HepG2 (cell line): ENCODE measurements around the gene TXNDC11. TPM values are rescaled to one million over a fixed set of nuclear protein-coding genes. Genes with fewer than 3 reads are reported as not detected.

Source experiments
- ATAC-seq: fragments of 200-7000 bp; cut with Tn5 transposase; 3 replicates; pipeline ENCODE4 v1.9.1; 2020; ENCODE audit warnings: mild to moderate bottlenecking, moderate library complexity
- Bru-seq: library from RNA; stranded (reverse); fragments of 400-500 nt; gene quantifications from one replicate; lab custom pipeline; 2021; lab: Mats Ljungman, UMichigan
- BruChase-seq, 2 experiments: library from RNA; stranded (reverse); fragments of 400-500 nt; gene quantifications; one replicate each; lab custom pipeline; 2021; lab: Mats Ljungman, UMichigan
- BruUV-seq: library from RNA; stranded (reverse); fragments of 400-500 nt; replicated peaks from 2 replicates; lab custom pipeline; 2021; lab: Mats Ljungman, UMichigan
- CTCF ChIA-PET: fragments of 300-600 bp; formaldehyde crosslinking; extraction: SDS; loops from one replicate; lab custom pipeline; 2021; ENCODE audit warnings: low total read pairs, inconsistent platforms, low intra/inter-chr PET ratio; lab: Yijun Ruan, JAX
- POLR2A ChIA-PET: fragments of 350-600 bp; sonication (Branson Sonifier 250); formaldehyde crosslinking; loops from one replicate; lab custom pipeline; 2020; ENCODE audit warnings: antibody characterized with exemption, inconsistent platforms; lab: Yijun Ruan, JAX
- DNase-seq: peaks from one replicate; pipeline ENCODE4 v3.0.0-alpha.2; 2015; ENCODE audit warnings: low spot score
- FAIRE-seq: peaks from 3 replicates; lab custom pipeline; 2011; peaks lifted over from hg19 to GRCh38; lab: Jason Lieb, UNC
- H2AFZ ChIP-seq: one replicate; pipeline ENCODE4 v1.6.1; 2011; ENCODE audit warnings: low read length, inconsistent platforms
- H3K27ac ChIP-seq: fragments of 300-600 bp; 3 replicates; pipeline ENCODE4 v1.8.0; 2011; ENCODE audit warnings: mixed run types, mild to moderate bottlenecking, mixed read lengths, low read length, inconsistent platforms; ENCODE audit not compliant: insufficient read depth; ENCODE audit errors: extremely low read length
- H3K27me3 ChIP-seq, 2 experiments: fragments of 200-600 bp in 1 of 2; 2 replicates in 1 of 2; 3 replicates in 1 of 2; pipeline versions ENCODE4 v1.6.0 to v1.8.0; 2011; ENCODE audit warnings: low read length in 2 of 2, mild to moderate bottlenecking in 2 of 2, moderate library complexity in 2 of 2, inconsistent platforms in 1 of 2; ENCODE audit not compliant: insufficient read depth in 2 of 2, control insufficient read depth in 1 of 2
- H3K36me3 ChIP-seq, 2 experiments: fragments of 200-600 bp in 1 of 2; replicated peaks in 1 of 2; 2 replicates in 1 of 2; 3 replicates in 1 of 2; pipeline versions ENCODE4 v1.5.1 to v1.8.0; 2011; ENCODE audit warnings: low read length in 2 of 2, inconsistent platforms in 1 of 2; ENCODE audit not compliant: insufficient read depth in 2 of 2, control insufficient read depth in 1 of 2
- H3K4me1 ChIP-seq: 2 replicates; pipeline ENCODE4 v1.5.1; 2012; ENCODE audit warnings: low read length, inconsistent platforms; ENCODE audit not compliant: insufficient read depth
- H3K4me2 ChIP-seq: 2 replicates; pipeline ENCODE4 v1.6.0; 2011; ENCODE audit warnings: low read depth, low read length, inconsistent platforms
- H3K4me3 ChIP-seq, 3 experiments: fragments of 200-600 bp in 1 of 3; sonication (generic), shearing (Covaris generic) in 1 of 3; replicated peaks in 1 of 3; 2 replicates each; pipeline ENCODE4 v1.5.1; 2011 to 2016; ENCODE audit warnings: low read length in 3 of 3, inconsistent platforms in 2 of 3, low read depth in 2 of 3, mild to moderate bottlenecking in 2 of 3, control low read depth in 1 of 3, mixed read lengths in 1 of 3; ENCODE audit not compliant: insufficient read depth in 1 of 3
- H3K79me2 ChIP-seq: one replicate; pipeline ENCODE4 v1.6.1; 2011; ENCODE audit warnings: low read length, inconsistent platforms; ENCODE audit not compliant: insufficient read depth
- H3K9ac ChIP-seq: 2 replicates; pipeline ENCODE4 v1.6.0; 2011; ENCODE audit warnings: mild to moderate bottlenecking, low read depth, low read length, inconsistent platforms; ENCODE audit not compliant: insufficient read depth
- H3K9me3 ChIP-seq: 2 replicates; pipeline ENCODE4 v1.5.1; 2012; ENCODE audit warnings: mild to moderate bottlenecking, low read length
- H4K20me1 ChIP-seq: 2 replicates; pipeline ENCODE4 v1.6.0; 2011; ENCODE audit warnings: inconsistent platforms, mild to moderate bottlenecking, low read length, moderate library complexity; ENCODE audit not compliant: insufficient read depth
- AKAP8 ChIP-seq: sonication (generic); formaldehyde crosslinking; IDR thresholded peaks from 2 replicates; pipeline ENCODE4 v1.5.1; 2020; ENCODE audit warnings: mild to moderate bottlenecking, missing genetic modification reagents
- DPF2 ChIP-seq: sonication (generic); formaldehyde crosslinking; IDR thresholded peaks from 2 replicates; pipeline ENCODE4 v1.4.0; 2020; ENCODE audit warnings: mild to moderate bottlenecking, low read depth, missing genetic modification reagents, borderline replicate concordance
- JARID2 ChIP-seq: sonication (generic); formaldehyde crosslinking; IDR thresholded peaks from 2 replicates; pipeline ENCODE4 v1.8.1; 2023; ENCODE audit warnings: missing genetic modification reagents, inconsistent platforms; ENCODE audit not compliant: insufficient replicate concordance
- PCBP2 ChIP-seq: fragments of 200-400 bp; formaldehyde crosslinking; optimal IDR thresholded peaks from 2 replicates; pipeline ENCODE3; 2018; ENCODE audit warnings: low read length, low read depth; ENCODE audit not compliant: poor library complexity, severe bottlenecking
- SAFB2 ChIP-seq: sonication (generic); formaldehyde crosslinking; IDR thresholded peaks from 2 replicates; pipeline ENCODE4 v1.5.1; 2020; ENCODE audit warnings: missing genetic modification reagents, low read depth, mild to moderate bottlenecking, borderline replicate concordance
- SALL2 ChIP-seq: sonication (generic); formaldehyde crosslinking; IDR thresholded peaks from 2 replicates; pipeline ENCODE4 v1.8.1; 2023; ENCODE audit warnings: mild to moderate bottlenecking, missing genetic modification reagents, inconsistent platforms
- TEAD2 ChIP-seq: sonication (generic); formaldehyde crosslinking; IDR thresholded peaks from 2 replicates; pipeline ENCODE4 v1.9.0; 2021; ENCODE audit warnings: missing genetic modification reagents
- XRCC5 ChIP-seq: fragments of 200-400 bp; formaldehyde crosslinking; optimal IDR thresholded peaks from 2 replicates; pipeline ENCODE3; 2017; ENCODE audit warnings: mild to moderate bottlenecking, low read length
- YY1 ChIP-seq: IDR thresholded peaks from 2 replicates; pipeline ENCODE4 v1.6.1; 2011; ENCODE audit warnings: low read length, low read depth, moderate library complexity, mild to moderate bottlenecking; ENCODE audit not compliant: insufficient read depth, insufficient replicate concordance
- ZNF777 ChIP-seq: sonication (generic); formaldehyde crosslinking; IDR thresholded peaks from 2 replicates; pipeline ENCODE4 v1.4.0; 2020; ENCODE audit warnings: missing genetic modification reagents
- WGBS: methylation state at CpG from one replicate; pipeline ENCODE4 v1.1.6; 2017; ENCODE audit warnings: low lambda C conversion rate; 5-methylcytosine and 5-hydroxymethylcytosine counted together
- in situ Hi-C: cut with HindIII; loops from 2 replicates; pipeline ENCODE4 v1.10.0; 2017; ENCODE audit warnings: low pct_unique_long_range_greater_than_20kb; ENCODE audit not compliant: extremely low pct_ligation_motif_present
- intact Hi-C: fragments of 100-400 bp; cut with micrococcal nuclease; formaldehyde crosslinking; loops from one replicate; pipeline ENCODE4 v1.10.0; 2022; ENCODE audit not compliant: unreplicated experiment
- long read RNA-seq, 2 experiments: library from RNA in 1 of 2; library from polyadenylated mRNA in 1 of 2; stranded (forward) in 1 of 2; unstranded in 1 of 2; transcript quantifications; one replicate each; pipeline ENCODE4 v2.0.0, GENCODE V29; 2019 to 2022
- polyA minus RNA-seq, 3 experiments: library from RNA; depleted of rRNA, polyadenylated mRNA; stranded (reverse); fragments of >200 nt; gene quantifications; 2 replicates each; pipeline ENCODE4 v1.2.3, GENCODE V29; 2011; ENCODE audit warnings: low replicate concordance in 1 of 3
- polyA plus RNA-seq, 8 experiments: library from polyadenylated mRNA; depleted of rRNA in 3 of 8; stranded (reverse) in 7 of 8; unstranded in 1 of 8; fragments of >200 nt; fragmentation: Illumina TruSeq in 4 of 8; extraction: Trizol in 4 of 8; gene quantifications; 2 replicates each; pipeline versions ENCODE4 v1.2.1 to v1.2.3, GENCODE V29; 2011 to 2016; ENCODE audit warnings: low read depth in 4 of 8, missing spikeins in 1 of 8, mixed read lengths in 1 of 8; ENCODE audit not compliant: insufficient read depth in 1 of 8
- total RNA-seq, 5 experiments: library from RNA; depleted of rRNA; stranded (reverse); fragments of >200 nt; fragmentation: Illumina TruSeq; extraction: Trizol; gene quantifications; 2 replicates each; pipeline ENCODE4 v1.2.3, GENCODE V29; 2016; ENCODE audit warnings: low read depth in 1 of 5
- TF ChIP-seq, protein P1 (sequence below): sonication (generic); formaldehyde crosslinking; IDR thresholded peaks from 2 replicates; pipeline ENCODE4 v1.8.0; 2022; ENCODE audit warnings: mild to moderate bottlenecking, missing genetic modification reagents, borderline replicate concordance

The TXNDC11 gene, protein sequence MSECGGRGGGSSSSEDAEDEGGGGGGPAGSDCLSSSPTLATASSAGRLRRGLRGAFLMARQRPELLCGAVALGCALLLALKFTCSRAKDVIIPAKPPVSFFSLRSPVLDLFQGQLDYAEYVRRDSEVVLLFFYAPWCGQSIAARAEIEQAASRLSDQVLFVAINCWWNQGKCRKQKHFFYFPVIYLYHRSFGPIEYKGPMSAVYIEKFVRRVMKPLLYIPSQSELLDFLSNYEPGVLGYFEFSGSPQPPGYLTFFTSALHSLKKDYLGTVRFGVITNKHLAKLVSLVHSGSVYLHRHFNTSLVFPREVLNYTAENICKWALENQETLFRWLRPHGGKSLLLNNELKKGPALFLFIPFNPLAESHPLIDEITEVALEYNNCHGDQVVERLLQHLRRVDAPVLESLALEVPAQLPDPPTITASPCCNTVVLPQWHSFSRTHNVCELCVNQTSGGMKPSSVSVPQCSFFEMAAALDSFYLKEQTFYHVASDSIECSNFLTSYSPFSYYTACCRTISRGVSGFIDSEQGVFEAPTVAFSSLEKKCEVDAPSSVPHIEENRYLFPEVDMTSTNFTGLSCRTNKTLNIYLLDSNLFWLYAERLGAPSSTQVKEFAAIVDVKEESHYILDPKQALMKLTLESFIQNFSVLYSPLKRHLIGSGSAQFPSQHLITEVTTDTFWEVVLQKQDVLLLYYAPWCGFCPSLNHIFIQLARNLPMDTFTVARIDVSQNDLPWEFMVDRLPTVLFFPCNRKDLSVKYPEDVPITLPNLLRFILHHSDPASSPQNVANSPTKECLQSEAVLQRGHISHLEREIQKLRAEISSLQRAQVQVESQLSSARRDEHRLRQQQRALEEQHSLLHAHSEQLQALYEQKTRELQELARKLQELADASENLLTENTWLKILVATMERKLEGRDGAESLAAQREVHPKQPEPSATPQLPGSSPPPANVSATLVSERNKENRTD
- total RNA-seq (2016; rRNA removed; fragmentation: Illumina TruSeq; extraction: Trizol) = 46.4 and 74.9 TPM in 2 replicates
- total RNA-seq (2016; cell fraction: cytosol; rRNA removed; fragmentation: Illumina TruSeq; extraction: Trizol; ENCODE audit: low read depth) = 35.1 and 37.4 TPM in 2 replicates
- total RNA-seq (2016; cell fraction: insoluble cytoplasmic fraction; rRNA removed; fragmentation: Illumina TruSeq; extraction: Trizol) = 41.1 and 74.2 TPM in 2 replicates
- 66.4 and 69.7 TPM in 2 replicates for total RNA-seq (2016; cell fraction: membrane; rRNA removed; fragmentation: Illumina TruSeq; extraction: Trizol)
- total RNA-seq (2016; cell fraction: nucleus; rRNA removed; fragmentation: Illumina TruSeq; extraction: Trizol) = 67.8 and 74.4 TPM in 2 replicates
- polyA plus RNA-seq (2011; rRNA removed) = 123 and 124 TPM in 2 replicates
- 124 and 127 TPM in 2 replicates for polyA plus RNA-seq (2011; cell fraction: cytosol; rRNA removed)
- 90.0 and 92.7 TPM in 2 replicates for polyA plus RNA-seq (2011; cell fraction: nucleus; rRNA removed)
- 52.3 and 58.7 TPM in 2 replicates for polyA plus RNA-seq (2012)
- 27.8 and 29.0 TPM in 2 replicates for polyA plus RNA-seq (2016; cell fraction: cytosol; fragmentation: Illumina TruSeq; extraction: Trizol; ENCODE audit: low read depth)
- polyA plus RNA-seq (2016; cell fraction: insoluble cytoplasmic fraction; fragmentation: Illumina TruSeq; extraction: Trizol; ENCODE audit: low read depth) = 50.3 and 56.6 TPM in 2 replicates
- 51.9 and 62.9 TPM in 2 replicates for polyA plus RNA-seq (2016; cell fraction: membrane; fragmentation: Illumina TruSeq; extraction: Trizol; ENCODE audit: low read depth)
- 110 TPM in 2 replicates for polyA plus RNA-seq (2016; cell fraction: nucleus; fragmentation: Illumina TruSeq; extraction: Trizol; ENCODE audit: insufficient read depth, low read depth)
- polyA minus RNA-seq (2011; rRNA and poly(A)+ RNA removed; ENCODE audit: low replicate concordance) = 53.2 and 119 TPM in 2 replicates
- 62.7 TPM in 2 replicates for polyA minus RNA-seq (2011; cell fraction: cytosol; rRNA and poly(A)+ RNA removed)
- 73.1 and 73.3 TPM in 2 replicates for polyA minus RNA-seq (2011; cell fraction: nucleus; rRNA and poly(A)+ RNA removed)
- percentile 95 among the genes with signal in this experiment for Bru-seq, nascent RNA
- percentile 85 among the genes with signal in this experiment for BruChase-seq, experiment 1, labeled RNA remaining after a 6-hour chase
- BruChase-seq, experiment 2, labeled RNA remaining after a 2-hour chase = percentile 88 among the genes with signal in this experiment
- long read RNA-seq, experiment 1, transcript TXNDC11-201 (12 exons, 3,140 nt) = major isoform, 46 of 76 reads
- long read RNA-seq, experiment 1, partial matches to known transcripts = 9 of 76 reads
- long read RNA-seq, experiment 1, other reads (novel, unspliced or antisense) = 18 of 76 reads
- long read RNA-seq, experiment 2, transcript TXNDC11-201 (12 exons, 3,140 nt) = major isoform, 95 of 191 reads
- long read RNA-seq, experiment 2, partial matches to known transcripts = 58 of 191 reads
- long read RNA-seq, experiment 2, other reads (novel, unspliced or antisense) = 36 of 191 reads

DNA sequence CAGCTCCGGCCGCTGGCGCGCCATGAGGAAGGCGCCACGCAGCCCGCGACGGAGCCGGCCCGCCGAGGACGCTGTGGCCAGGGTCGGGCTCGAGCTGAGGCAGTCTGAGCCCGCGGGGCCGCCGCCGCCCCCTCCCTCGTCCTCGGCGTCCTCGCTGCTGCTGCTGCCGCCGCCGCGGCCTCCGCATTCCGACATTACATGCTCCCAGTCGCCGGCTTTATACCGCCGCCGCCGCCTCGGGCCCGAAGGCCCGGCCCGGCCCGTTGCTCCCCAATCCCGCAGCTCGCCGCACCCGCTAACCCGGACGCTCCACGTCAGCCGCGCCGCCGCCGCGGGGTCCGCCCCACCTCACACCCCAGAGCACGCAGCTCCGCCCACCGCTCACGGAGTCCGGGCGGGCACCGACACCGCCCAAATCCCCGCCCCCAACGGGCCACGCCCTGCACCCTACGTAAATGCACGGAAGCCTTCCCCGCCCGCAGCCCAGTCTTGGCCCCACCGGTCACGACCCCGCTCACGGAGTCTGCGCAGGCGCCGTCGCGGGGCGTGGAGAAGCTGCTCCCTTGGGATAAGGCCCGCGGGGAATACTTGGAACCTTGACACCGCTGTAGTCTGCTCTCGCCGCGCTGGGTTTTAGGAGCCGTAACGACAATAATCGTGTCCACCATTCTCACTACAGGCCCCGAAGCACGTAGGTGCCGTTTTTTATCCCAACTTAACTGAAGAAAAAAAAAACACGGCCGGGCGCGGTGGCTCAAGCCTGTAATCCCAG lies at the start of gene TXNDC11:
TSS of gene TXNDC11 (minus strand) at position 322 of the 772 bp plus-strand sequence. CDS start at position 195, 127 bp downstream.
- ChIA-PET POLR2A (interaction anchor here (0.6 to 4.8 kb wide), 49 partner anchors 10 to 800 kb away, joined by 3 to 207 read pairs (median 8); partner anchors contain the start of genes DEXI, GSPT1, RSL1D1 and SNX29), CTCF (no interaction called here)
- DNase-seq (peak; percentile 98), ATAC-seq (peak; percentile 88), FAIRE-seq (peak; percentile 53)
- in situ Hi-C loops (no loop called here), intact Hi-C loops (loop anchor here (2.0 to 10.0 kb wide), 4 partner anchors 44 to 172 kb away; partner anchors contain the start of gene GSPT1)
- peak within 1 kb of the TSS; percentile 99 for H3K9ac ChIP-seq
- H3K4me3 ChIP-seq = peak within 1 kb of the TSS; percentile 75 to 98 (median 97)
- H2AFZ ChIP-seq = no peak within 1 kb of the TSS
- no peaks in the 10 kb centered on the region; a peak in 1 of 5 replicates for H3K27me3 ChIP-seq
- H3K4me1 ChIP-seq = peaks cover 84% of the 10 kb centered on the region
- H3K27ac ChIP-seq = peak within 1 kb of the TSS; percentile 94
- BruUV-seq = no TSS peak
- peaks cover 46% of the 10 kb centered on the region for H3K79me2 ChIP-seq
- peaks cover 0 to 7% of the 10 kb centered on the region in 2 experiments; a peak in 3 of 5 replicates for H3K36me3 ChIP-seq
- WGBS = under 1% methylated on average over 77 of the region's 96 CpGs
- H3K9me3 ChIP-seq = no peaks in the 10 kb centered on the region
- H3K4me2 ChIP-seq = peak within 1 kb of the TSS; percentile 89
- peaks cover 33% of the 10 kb centered on the region for H4K20me1 ChIP-seq
- TF ChIP-seq SAFB2 (peak; percentile 94), SALL2 (CRISPR knock-in tag) (peak; percentile 58; the same call in 1 of the 2 replicates), YY1 (peak; percentile 95), ZNF777 (CRISPR knock-in tag) (peak; percentile 16; the same call in 1 of the 2 replicates), JARID2 (CRISPR knock-in tag) (peak; percentile 76), PCBP2 (no peak), AKAP8 (peak; percentile 86; the same call in 1 of the 2 replicates), TEAD2 (CRISPR knock-in tag) (no peak), XRCC5 (peak; percentile 79), DPF2 (CRISPR knock-in tag) (no peak; the same call in 1 of the 2 replicates)
- TF ChIP-seq, protein P1, sequence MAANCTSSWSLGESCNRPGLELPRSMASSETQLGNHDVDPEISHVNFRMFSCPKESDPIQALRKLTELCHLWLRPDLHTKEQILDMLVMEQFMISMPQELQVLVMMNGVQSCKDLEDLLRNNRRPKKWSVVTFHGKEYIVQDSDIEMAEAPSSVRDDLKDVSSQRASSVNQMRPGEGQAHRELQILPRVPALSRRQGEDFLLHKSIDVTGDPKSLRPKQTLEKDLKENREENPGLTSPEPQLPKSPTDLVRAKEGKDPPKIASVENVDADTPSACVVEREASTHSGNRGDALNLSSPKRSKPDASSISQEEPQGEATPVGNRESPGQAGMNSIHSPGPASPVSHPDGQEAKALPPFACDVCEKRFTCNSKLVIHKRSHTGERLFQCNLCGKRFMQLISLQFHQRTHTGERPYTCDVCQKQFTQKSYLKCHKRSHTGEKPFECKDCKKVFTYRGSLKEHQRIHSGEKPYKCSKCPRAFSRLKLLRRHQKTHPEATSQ (CRISPR knock-in tag) = peak; percentile 71; the same call in 1 of the 2 replicates
